Keratinocyte (primary cell): ENCODE data around the gene ASIC2. TPM values are rescaled to one million over a fixed set of nuclear protein-coding genes. Genes with fewer than 3 reads are reported as not detected.

Experiments used
- DNase-seq: peaks from one replicate; pipeline ENCODE4 v3.0.0-alpha.2; 2011; ENCODE audit warnings: low read depth, missing footprints, low spot score
- FAIRE-seq: peaks from 2 replicates; lab custom pipeline; 2011; peaks lifted over from hg19 to GRCh38; lab: Jason Lieb, UNC
- H2AFZ ChIP-seq: 2 replicates; pipeline ENCODE4 v1.6.0; 2012; ENCODE audit warnings: low read length, control low read depth, inconsistent platforms; ENCODE audit not compliant: control insufficient read depth
- H3K27ac ChIP-seq: 2 replicates; pipeline ENCODE4 v1.5.1; 2011; ENCODE audit warnings: low read length; ENCODE audit not compliant: control insufficient read depth, insufficient read depth
- H3K27me3 ChIP-seq: 3 replicates; pipeline ENCODE4 v1.6.0; 2011; ENCODE audit warnings: low read length; ENCODE audit not compliant: control insufficient read depth, insufficient read depth; ENCODE audit errors: extremely low read depth
- H3K36me3 ChIP-seq, 2 experiments: 2 replicates in 1 of 2; 3 replicates in 1 of 2; pipeline ENCODE4 v1.5.1; 2011; ENCODE audit warnings: low read length in 2 of 2, mild to moderate bottlenecking in 1 of 2; ENCODE audit not compliant: control insufficient read depth in 2 of 2, insufficient read depth in 2 of 2; ENCODE audit errors: extremely low read depth in 1 of 2
- H3K4me1 ChIP-seq: 3 replicates; pipeline ENCODE4 v1.5.1; 2011; ENCODE audit warnings: low read length; ENCODE audit not compliant: control insufficient read depth, insufficient read depth; ENCODE audit errors: extremely low read depth
- H3K4me2 ChIP-seq: 3 replicates; pipeline ENCODE4 v1.6.0; 2011; ENCODE audit warnings: low read depth, low read length; ENCODE audit not compliant: control insufficient read depth, insufficient read depth; ENCODE audit errors: extremely low read depth
- H3K4me3 ChIP-seq, 3 experiments: fragments of 200-600 bp in 1 of 3; sonication (generic) in 1 of 3; 2 replicates in 2 of 3; 3 replicates in 1 of 3; pipeline ENCODE4 v1.5.1; 2011 to 2016; ENCODE audit warnings: low read length in 3 of 3, mild to moderate bottlenecking in 3 of 3, control low read depth in 2 of 3, inconsistent platforms in 1 of 3, low read depth in 1 of 3, mixed read lengths in 1 of 3, mixed run types in 1 of 3, moderate library complexity in 1 of 3; ENCODE audit not compliant: control insufficient read depth in 2 of 3, insufficient read depth in 2 of 3; ENCODE audit errors: extremely low read depth in 1 of 3
- H3K79me2 ChIP-seq: 2 replicates; pipeline ENCODE4 v1.6.0; 2012; ENCODE audit warnings: low read length; ENCODE audit not compliant: control insufficient read depth, insufficient read depth
- H3K9ac ChIP-seq: 3 replicates; pipeline ENCODE4 v1.6.0; 2011; ENCODE audit warnings: low read length; ENCODE audit not compliant: control insufficient read depth, insufficient read depth; ENCODE audit errors: extremely low read depth
- H3K9me1 ChIP-seq: 3 replicates; pipeline ENCODE4 v1.6.0; 2011; ENCODE audit warnings: low read length; ENCODE audit not compliant: control insufficient read depth, insufficient read depth; ENCODE audit errors: extremely low read depth
- H3K9me3 ChIP-seq: 2 replicates; pipeline ENCODE4 v1.5.1; 2012; ENCODE audit warnings: low read depth, low read length; ENCODE audit not compliant: control insufficient read depth
- H4K20me1 ChIP-seq: 3 replicates; pipeline ENCODE4 v1.6.0; 2011; ENCODE audit warnings: low read length; ENCODE audit not compliant: control insufficient read depth, insufficient read depth; ENCODE audit errors: extremely low read depth
- CTCF ChIP-seq, 3 experiments: IDR thresholded peaks in 1 of 3; conservative IDR thresholded peaks in 1 of 3; optimal IDR thresholded peaks in 1 of 3; 2 replicates in 2 of 3; 3 replicates in 1 of 3; pipeline versions ENCODE3 to v1.5.1; 2011; ENCODE audit warnings: low read length in 3 of 3, mild to moderate bottlenecking in 3 of 3, moderate library complexity in 2 of 3, control low read depth in 1 of 3, inconsistent platforms in 1 of 3; ENCODE audit not compliant: insufficient read depth in 2 of 3; ENCODE audit errors: extremely low read depth in 1 of 3
- EZH2 ChIP-seq: IDR thresholded peaks from one replicate; pipeline ENCODE4 v1.6.1; 2012; ENCODE audit warnings: inconsistent platforms, mild to moderate bottlenecking, low read length, moderate library complexity
- dilution Hi-C: fragments of 300-500 bp; cut with MboI; formaldehyde crosslinking; loops from one replicate; pipeline ENCODE4 v1.7.0; 2020; ENCODE audit warnings: low sequenced_read_pairs; ENCODE audit not compliant: extremely low pct_ligation_motif_present
- polyA plus RNA-seq, 5 experiments: library from polyadenylated mRNA; depleted of rRNA in 3 of 5; stranded (reverse) in 3 of 5; stranded (forward) in 1 of 5; unstranded in 1 of 5; fragments of >200 nt; gene quantifications; 1 replicate in 1 of 5; 2 replicates in 3 of 5; 3 replicates in 1 of 5; pipeline versions ENCODE4 v1.2.1 to v1.2.3, GENCODE V29; 2011 to 2012; ENCODE audit warnings: missing spikeins in 2 of 5, low read depth in 1 of 5, low replicate concordance in 1 of 5

Gene ASIC2
- polyA plus RNA-seq, 1 donor (not counting 4 experiments of a cell fraction or from before 2014, with no cell fraction given) = not detected

GRCh38 chr17:33082529-33083173 is 210.4 kb downstream of the ASIC2 start:
- no peak overlapping the region for H3K9ac ChIP-seq
- H3K27ac ChIP-seq = no peak overlapping the region
- DNase-seq (no peak), FAIRE-seq (no peak)
- no peaks in the 10 kb centered on the region for H3K36me3 ChIP-seq
- H3K27me3 ChIP-seq = peaks cover 8% of the 10 kb centered on the region
- dilution Hi-C loops = no loop called here
- H3K9me1 ChIP-seq = no peaks in the 10 kb centered on the region
- no peak overlapping the region for H3K4me3 ChIP-seq
- H4K20me1 ChIP-seq = no peaks in the 10 kb centered on the region
- no peaks in the 10 kb centered on the region for H3K4me1 ChIP-seq
- no peaks in the 10 kb centered on the region for H3K79me2 ChIP-seq
- no peak overlapping the region for H3K4me2 ChIP-seq
- TF ChIP-seq EZH2 = no peak
- TF ChIP-seq CTCF (optimal IDR thresholded peaks at IDR 0.05 in 1 of 3, IDR thresholded peaks at IDR 0.05 in 1 of 3, conservative IDR thresholded peaks at IDR 0.05 in 1 of 3; ENCODE audit: extremely low read depth in 1 of 3, insufficient read depth in 2 of 3, low read length in 3 of 3) = no peak
- H3K9me3 ChIP-seq = no peaks in the 10 kb centered on the region
- H2AFZ ChIP-seq = no peak overlapping the region

GRCh38 chr17:33080091-33080490 is 213.0 kb downstream of the ASIC2 start:
- no peak for TF ChIP-seq CTCF (optimal IDR thresholded peaks at IDR 0.05 in 1 of 3, IDR thresholded peaks at IDR 0.05 in 1 of 3, conservative IDR thresholded peaks at IDR 0.05 in 1 of 3; ENCODE audit: extremely low read depth in 1 of 3, insufficient read depth in 2 of 3, low read length in 3 of 3)
- TF ChIP-seq EZH2 = no peak
- Histone ChIP-seq H3K79me2 (no peaks in the 10 kb centered on the region), H2AFZ (no peak overlapping the region), H3K4me1 (no peaks in the 10 kb centered on the region), H3K9ac (no peak overlapping the region), H3K36me3 (no peaks in the 10 kb centered on the region), H3K27ac (no peak overlapping the region), H3K9me1 (no peaks in the 10 kb centered on the region), H3K4me2 (no peak overlapping the region), H3K27me3 (peaks cover 8% of the 10 kb centered on the region), H4K20me1 (no peaks in the 10 kb centered on the region), H3K4me3 (no peak overlapping the region), H3K9me3 (no peaks in the 10 kb centered on the region)
- dilution Hi-C loops = no loop called here
- DNase-seq = no peak
- FAIRE-seq = no peak
